Chondrocyte (in vitro differentiated cells): ENCODE data around the gene SDCBP2. TPM values are rescaled to one million over a fixed set of nuclear protein-coding genes. Genes with fewer than 3 reads are reported as not detected.

Source experiments
- DNase-seq: peaks from one replicate; pipeline ENCODE4 v3.0.0; 2021; ENCODE audit warnings: mixed read lengths, low spot score
- H3K27ac Mint-ChIP-seq: one replicate; pipeline ENCODE4 v1.8.0; 2021; ENCODE audit warnings: mild to moderate bottlenecking, moderate library complexity, mixed read lengths; ENCODE audit not compliant: unreplicated experiment
- H3K27me3 Mint-ChIP-seq: 2 replicates; pipeline ENCODE4 v1.8.0; 2021; ENCODE audit warnings: low read depth, mixed read lengths
- H3K36me3 Mint-ChIP-seq: 2 replicates; pipeline ENCODE4 v1.8.0; 2021; ENCODE audit warnings: low read depth, mixed read lengths
- H3K4me1 Mint-ChIP-seq: 2 replicates; pipeline ENCODE4 v1.8.0; 2021; ENCODE audit warnings: low read depth, mild to moderate bottlenecking, mixed read lengths
- H3K4me3 Mint-ChIP-seq: one replicate; pipeline ENCODE4 v1.8.0; 2021; ENCODE audit warnings: mild to moderate bottlenecking, moderate library complexity, mixed read lengths; ENCODE audit not compliant: unreplicated experiment
- H3K9me3 Mint-ChIP-seq: 2 replicates; pipeline ENCODE4 v1.8.0; 2021; ENCODE audit warnings: low read depth, mixed read lengths
- CTCF ChIP-seq: fragments of 200-600 bp; sonication (generic); IDR thresholded peaks from 2 replicates; pipeline ENCODE4 v1.5.0; 2021; ENCODE audit warnings: antibody characterized with exemption, mild to moderate bottlenecking, moderate library complexity
- total RNA-seq: library from RNA; stranded (reverse); gene quantifications from 3 replicates; pipeline ENCODE4 v1.2.1, GENCODE V29; 2021

Gene SDCBP2
- total RNA-seq, 1 donor from 2014 or later: 2.3 TPM

- Mint-ChIP-seq H3K4me1 (no peaks in the 10 kb centered on the region), H3K27me3 (no peaks in the 10 kb centered on the region), H3K4me3 (no peak overlapping the region), H3K9me3 (no peaks in the 10 kb centered on the region), H3K36me3 (peaks cover 12% of the 10 kb centered on the region), H3K27ac (no peak overlapping the region)
- no peak for DNase-seq
- TF ChIP-seq CTCF: no peak
Measured at GRCh38 chr20:1301031-1301529, 27.9 kb downstream of the SDCBP2 start.

- no peak overlapping the region for H3K4me3 Mint-ChIP-seq
- no peaks in the 10 kb centered on the region for H3K9me3 Mint-ChIP-seq
- no peak for DNase-seq
- H3K27ac Mint-ChIP-seq: no peak overlapping the region
- no peak for TF ChIP-seq CTCF
- peaks cover 9% of the 10 kb centered on the region for H3K36me3 Mint-ChIP-seq
- no peaks in the 10 kb centered on the region for H3K27me3 Mint-ChIP-seq
- H3K4me1 Mint-ChIP-seq: no peaks in the 10 kb centered on the region
Measured at GRCh38 chr20:1300083-1300840, 28.7 kb downstream of the SDCBP2 start.

GRCh38 chr20:1299522-1299921, 29.4 kb downstream of the SDCBP2 start:
- Mint-ChIP-seq H3K36me3 (peaks cover 5% of the 10 kb centered on the region), H3K4me1 (no peaks in the 10 kb centered on the region), H3K4me3 (no peak overlapping the region), H3K27ac (no peak overlapping the region), H3K27me3 (no peaks in the 10 kb centered on the region), H3K9me3 (no peaks in the 10 kb centered on the region)
- TF ChIP-seq CTCF: peak; percentile 34
- no peak for DNase-seq

GRCh38 chr20:1298888-1299511, 29.9 kb downstream of the SDCBP2 start:
- no peaks in the 10 kb centered on the region for H3K27me3 Mint-ChIP-seq
- no peaks in the 10 kb centered on the region for H3K9me3 Mint-ChIP-seq
- H3K4me3 Mint-ChIP-seq: no peak overlapping the region
- no peak for DNase-seq
- H3K36me3 Mint-ChIP-seq: peaks cover 4% of the 10 kb centered on the region
- no peak for TF ChIP-seq CTCF
- no peaks in the 10 kb centered on the region for H3K4me1 Mint-ChIP-seq
- H3K27ac Mint-ChIP-seq: no peak overlapping the region

- Mint-ChIP-seq H3K36me3 (peaks cover 4% of the 10 kb centered on the region), H3K4me3 (no peak overlapping the region), H3K9me3 (no peaks in the 10 kb centered on the region), H3K4me1 (no peaks in the 10 kb centered on the region), H3K27me3 (no peaks in the 10 kb centered on the region), H3K27ac (no peak overlapping the region)
- peak; percentile 18 for DNase-seq
- TF ChIP-seq CTCF: no peak
Measured at GRCh38 chr20:1298166-1298565, 30.8 kb downstream of the SDCBP2 start.
